HG03354 (cell line): ENCODE data around the gene CDH22.

Experiments
- ATAC-seq: cut with Tn5 transposase; IDR thresholded peaks from one replicate; pipeline ENCODE4 v1.9.1; 2021; ENCODE audit warnings: mild to moderate bottlenecking; ENCODE audit not compliant: unreplicated experiment, poor library complexity, severe bottlenecking

Gene CDH22

GRCh38 chr20:46226602-46227001, 81.7 kb downstream of the CDH22 start:
- no peak for ATAC-seq

- no peak for ATAC-seq
Observed at GRCh38 chr20:46222521-46223007, 85.7 kb downstream of the CDH22 start.

- ATAC-seq, result no peak
Observed at GRCh38 chr20:46221256-46221833, 87.0 kb downstream of the CDH22 start.

GRCh38 chr20:46220455-46221207, 87.7 kb downstream of the CDH22 start:
- no peak for ATAC-seq

- no peak for ATAC-seq
Observed at GRCh38 chr20:46219920-46220319, 88.4 kb downstream of the CDH22 start.

GRCh38 chr20:46219190-46219589, 89.1 kb downstream of the CDH22 start:
- no peak for ATAC-seq

- no peak for ATAC-seq
Observed at GRCh38 chr20:46218656-46219055, 89.6 kb downstream of the CDH22 start.

GRCh38 chr20:46217583-46217982, 90.7 kb downstream of the CDH22 start:
- ATAC-seq, result no peak

- no peak for ATAC-seq
Observed at GRCh38 chr20:46216770-46217464, 91.4 kb downstream of the CDH22 start.

GRCh38 chr20:46215913-46216707, 92.2 kb downstream of the CDH22 start:
- ATAC-seq, result no peak

GRCh38 chr20:46214824-46215488, 93.3 kb downstream of the CDH22 start:
- ATAC-seq, result no peak

- ATAC-seq, result no peak
Observed at GRCh38 chr20:46213946-46214823, 94.1 kb downstream of the CDH22 start.

- ATAC-seq, result no peak
Observed at GRCh38 chr20:46212876-46213275, 95.4 kb downstream of the CDH22 start.

- ATAC-seq, result no peak
Observed at GRCh38 chr20:46212252-46212651, 96.0 kb downstream of the CDH22 start.

- no peak for ATAC-seq
Observed at GRCh38 chr20:46211331-46211722, 97.0 kb downstream of the CDH22 start.

- no peak for ATAC-seq
Observed at GRCh38 chr20:46210672-46211330, 97.5 kb downstream of the CDH22 start.

- ATAC-seq, result no peak
Observed at GRCh38 chr20:46209930-46210671, 98.2 kb downstream of the CDH22 start.
